Lower lobe of right lung (tissue), 2 donors: ENCODE results near the gene CCM2. TPM values are rescaled to one million over a fixed set of nuclear protein-coding genes. Genes with fewer than 3 reads are reported as not detected.

Experiments
- ATAC-seq, 2 donors: fragments of 200-7000 bp; cut with Tn5 transposase; one replicate each; pipeline ENCODE4 v1.9.1; 2020 to 2022; ENCODE audit warnings: mild to moderate bottlenecking in 2 of 2, moderate library complexity in 2 of 2
- DNase-seq: peaks from one replicate; pipeline ENCODE4 v3.0.0-alpha.2; 2020
- H3K27ac ChIP-seq: fragments of 200-600 bp; one replicate; pipeline ENCODE4 v1.8.0; 2022
- H3K27me3 ChIP-seq: fragments of 200-600 bp; one replicate; pipeline ENCODE4 v1.8.0; 2022; ENCODE audit warnings: low read depth
- H3K36me3 ChIP-seq: fragments of 200-600 bp; one replicate; pipeline ENCODE4 v1.8.0; 2022; ENCODE audit warnings: mild to moderate bottlenecking
- H3K4me1 ChIP-seq: fragments of 200-600 bp; one replicate; pipeline ENCODE4 v1.8.0; 2022
- H3K4me3 ChIP-seq: fragments of 200-600 bp; one replicate; pipeline ENCODE4 v1.8.0; 2022; ENCODE audit warnings: mild to moderate bottlenecking
- H3K9me3 ChIP-seq: fragments of 200-600 bp; one replicate; pipeline ENCODE4 v1.8.0; 2022
- intact Hi-C: fragments of 100-400 bp; cut with DNase I; formaldehyde crosslinking; loops from one replicate; pipeline ENCODE4 v1.11.0; 2022
- total RNA-seq: library from RNA; stranded (reverse); fragmentation: NEBNext Ultra II Directional; extraction: Animal tissue kit (Norgen Biotek cat#: 25700); gene quantifications from one replicate; pipeline ENCODE4 v1.2.1, GENCODE V29; 2021
- TF ChIP-seq, protein P1 (sequence below): fragments of 200-600 bp; IDR thresholded peaks from one replicate; pipeline ENCODE4 v1.8.0; 2022; ENCODE audit warnings: antibody characterized with exemption, mild to moderate bottlenecking
- donor health status: DM: no; HTN: yes; CAD: no; lungs with severe emphysema.

CCM2 gene
- total RNA-seq, 1 donor from 2014 or later: 45.7 TPM

DNA sequence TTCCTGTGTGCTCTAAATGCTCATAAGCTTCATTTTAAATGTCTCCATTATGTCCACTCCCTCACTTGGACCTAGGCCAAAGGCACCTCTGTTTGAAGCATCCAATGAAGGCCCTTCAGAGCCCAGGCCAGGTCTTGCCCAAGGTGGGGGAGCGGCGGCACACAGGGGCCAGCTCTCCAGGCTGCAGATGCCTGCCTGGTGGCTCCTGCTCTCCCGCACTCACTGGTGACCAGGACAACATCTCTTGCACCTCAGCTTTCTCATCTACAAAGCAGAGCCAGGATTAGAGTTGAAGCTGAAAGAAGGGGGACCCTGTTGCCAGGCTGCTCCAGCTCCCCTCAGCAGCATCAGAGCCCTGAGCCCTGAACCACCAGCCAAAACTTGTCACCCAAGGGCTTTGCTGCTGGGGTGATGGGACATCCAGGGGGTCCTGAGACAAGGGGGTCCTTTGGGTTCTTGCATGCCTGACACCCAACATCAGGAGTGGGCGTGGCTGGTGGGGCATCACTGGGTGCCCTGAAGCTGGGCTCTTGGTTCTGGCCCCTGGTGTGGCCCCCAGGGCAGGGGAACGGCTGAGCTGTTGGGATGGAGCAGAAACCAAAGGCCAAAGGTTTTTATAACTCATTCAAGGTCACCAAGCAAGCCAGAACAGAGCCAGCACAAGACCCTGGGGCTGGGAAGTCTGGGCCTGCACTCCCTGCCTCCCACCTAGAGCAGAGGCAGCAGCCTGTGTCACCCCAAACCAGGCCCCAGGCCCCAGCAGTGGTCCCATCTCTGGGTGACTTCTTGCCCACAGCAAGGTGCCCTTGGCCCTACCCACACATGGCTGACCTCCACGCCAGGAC, 87.5 kb downstream of the CCM2 start:
- DNase-seq (no peak), ATAC-seq (peak in 1 of 2 donors; percentile 6)
- Histone ChIP-seq H3K36me3 (no peaks in the 10 kb centered on the region), H3K9me3 (no peaks in the 10 kb centered on the region), H3K27ac (no peak overlapping the region), H3K4me3 (peak overlapping the region; percentile 60), H3K27me3 (peaks cover 11% of the 10 kb centered on the region), H3K4me1 (peaks cover 14% of the 10 kb centered on the region)
- TF ChIP-seq, protein P1, sequence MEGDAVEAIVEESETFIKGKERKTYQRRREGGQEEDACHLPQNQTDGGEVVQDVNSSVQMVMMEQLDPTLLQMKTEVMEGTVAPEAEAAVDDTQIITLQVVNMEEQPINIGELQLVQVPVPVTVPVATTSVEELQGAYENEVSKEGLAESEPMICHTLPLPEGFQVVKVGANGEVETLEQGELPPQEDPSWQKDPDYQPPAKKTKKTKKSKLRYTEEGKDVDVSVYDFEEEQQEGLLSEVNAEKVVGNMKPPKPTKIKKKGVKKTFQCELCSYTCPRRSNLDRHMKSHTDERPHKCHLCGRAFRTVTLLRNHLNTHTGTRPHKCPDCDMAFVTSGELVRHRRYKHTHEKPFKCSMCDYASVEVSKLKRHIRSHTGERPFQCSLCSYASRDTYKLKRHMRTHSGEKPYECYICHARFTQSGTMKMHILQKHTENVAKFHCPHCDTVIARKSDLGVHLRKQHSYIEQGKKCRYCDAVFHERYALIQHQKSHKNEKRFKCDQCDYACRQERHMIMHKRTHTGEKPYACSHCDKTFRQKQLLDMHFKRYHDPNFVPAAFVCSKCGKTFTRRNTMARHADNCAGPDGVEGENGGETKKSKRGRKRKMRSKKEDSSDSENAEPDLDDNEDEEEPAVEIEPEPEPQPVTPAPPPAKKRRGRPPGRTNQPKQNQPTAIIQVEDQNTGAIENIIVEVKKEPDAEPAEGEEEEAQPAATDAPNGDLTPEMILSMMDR: no peak
- intact Hi-C loops: no loop called here

DNA sequence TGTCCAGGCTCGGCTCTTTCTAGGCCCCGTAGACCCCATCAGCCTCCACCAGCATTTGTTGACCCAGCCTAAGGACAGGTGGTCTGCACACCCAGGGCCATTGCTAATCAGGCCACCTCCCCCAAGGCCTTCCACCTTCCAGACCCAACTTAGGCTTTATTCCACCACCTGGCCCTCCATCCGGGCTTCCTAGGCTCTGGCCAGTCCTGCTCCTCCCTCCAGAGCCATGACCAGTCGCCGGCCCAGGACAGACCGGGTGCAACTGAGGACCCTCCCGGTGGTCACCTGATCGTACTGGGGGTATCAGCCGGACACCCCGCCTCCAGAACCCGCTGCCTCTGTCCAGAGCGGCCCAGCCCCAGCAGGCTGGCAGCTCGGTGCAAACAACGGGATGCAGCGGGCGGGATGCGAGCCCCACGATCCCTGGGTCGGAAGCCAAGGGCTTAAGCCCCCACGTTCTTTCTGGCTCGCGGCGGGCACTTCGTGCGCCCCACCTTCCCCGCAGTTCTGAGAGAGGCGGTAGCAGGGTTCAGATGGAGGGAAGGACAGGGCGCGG, 88.2 kb downstream of the CCM2 start:
- Histone ChIP-seq H3K27me3 (peaks cover 11% of the 10 kb centered on the region), H3K9me3 (no peaks in the 10 kb centered on the region), H3K36me3 (no peaks in the 10 kb centered on the region), H3K4me3 (peak overlapping the region; percentile 60), H3K4me1 (peaks cover 14% of the 10 kb centered on the region), H3K27ac (peak overlapping the region; percentile 41)
- intact Hi-C loops: no loop called here
- ATAC-seq (peak; percentile 1 to 9), DNase-seq (no peak)
- TF ChIP-seq, protein P1: no peak

- intact Hi-C loops: no loop called here
These were observed 88.9 kb downstream of the CCM2 start, which contains the start of gene NACAD for GRCh38 chr7:45088821-45089340. TSS of gene NACAD (minus strand) at chr7:45088969. CDS start at chr7:45088894, 75 bp downstream.

GRCh38 chr7:45089341-45089891, 89.4 kb downstream of the CCM2 start:
- peaks cover 11% of the 10 kb centered on the region for H3K27me3 ChIP-seq
- no peaks in the 10 kb centered on the region for H3K36me3 ChIP-seq
- TF ChIP-seq, protein P1: no peak
- H3K27ac ChIP-seq: peak overlapping the region; percentile 41
- peaks cover 14% of the 10 kb centered on the region for H3K4me1 ChIP-seq
- no peak for DNase-seq
- intact Hi-C loops: no loop called here
- H3K4me3 ChIP-seq: peak overlapping the region; percentile 60
- no peaks in the 10 kb centered on the region for H3K9me3 ChIP-seq
- ATAC-seq: peak; percentile 54 to 73

More at GRCh38 chr7:45088821-45089340, 88.9 kb downstream of the CCM2 start, which contains the start of gene NACAD:
- Histone ChIP-seq H3K27ac (peak within 1 kb of the TSS; percentile 41), H3K27me3 (peaks cover 11% of the 10 kb centered on the region), H3K4me1 (peaks cover 14% of the 10 kb centered on the region), H3K4me3 (peak within 1 kb of the TSS; percentile 60), H3K36me3 (no peaks in the 10 kb centered on the region), H3K9me3 (no peaks in the 10 kb centered on the region)
- TF ChIP-seq, protein P1: no peak
- DNase-seq (no peak), ATAC-seq (peak; percentile 77 to 91)

- TF ChIP-seq, protein P1: no peak
- Histone ChIP-seq H3K4me3 (no peak overlapping the region), H3K36me3 (no peaks in the 10 kb centered on the region), H3K9me3 (no peaks in the 10 kb centered on the region), H3K27me3 (peaks cover 11% of the 10 kb centered on the region), H3K4me1 (peaks cover 14% of the 10 kb centered on the region), H3K27ac (no peak overlapping the region)
- DNase-seq (no peak), ATAC-seq (no peak)
- intact Hi-C loops: no loop called here
These were observed 92.3 kb downstream of the CCM2 start for GRCh38 chr7:45092100-45092930.
